Measurements from ENCODE around the gene COL26A1.

The COL26A1 gene

DNA sequence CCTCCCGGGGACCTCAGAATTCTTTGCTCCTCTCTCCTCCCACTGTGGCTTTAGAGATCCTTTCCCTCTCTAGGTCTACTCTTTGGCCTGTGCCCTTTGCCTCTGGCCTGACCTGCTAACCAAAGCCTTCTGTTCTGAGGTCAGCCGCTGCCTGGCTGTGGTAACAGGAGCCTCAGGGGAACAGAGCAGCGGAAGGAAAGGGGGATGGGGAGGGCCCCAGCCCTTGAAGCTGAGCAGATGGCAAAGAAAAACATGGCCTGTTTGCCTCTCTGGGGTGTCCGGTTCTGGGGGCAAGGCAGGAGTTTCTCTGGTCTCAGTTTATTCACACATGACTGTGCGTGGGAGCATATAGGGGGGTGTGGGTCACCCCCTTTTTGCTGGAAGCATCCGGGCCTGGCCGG lies 28.2 kb downstream of the COL26A1 start:
- H3K9ac ChIP-seq (ENCODE audit: low read depth, low read length): no peak overlapping the region
- H3K27ac ChIP-seq (ENCODE audit: low read depth, low read length): no peak overlapping the region

DNA sequence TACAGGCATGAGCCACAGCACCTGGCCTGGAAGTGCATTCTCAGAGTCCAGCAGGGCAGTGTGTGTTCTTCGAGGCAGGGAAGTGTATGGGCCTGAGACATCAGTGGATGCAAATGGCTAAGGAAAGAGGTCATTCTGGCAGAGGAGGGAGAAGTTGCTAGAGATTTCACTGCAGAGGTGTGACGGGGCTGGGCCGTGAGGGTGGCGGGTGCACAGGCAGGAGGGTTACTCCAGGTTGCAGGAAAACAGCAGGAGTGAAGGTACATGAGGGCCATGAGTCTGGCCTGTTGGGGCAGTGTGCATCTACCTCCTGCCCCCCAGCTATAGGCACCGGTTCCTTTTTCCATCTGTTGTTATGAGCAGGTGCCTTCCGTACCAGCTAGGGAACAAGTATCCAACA lies 29.3 kb downstream of the COL26A1 start:
- Histone ChIP-seq H3K9me3 (ENCODE audit: control insufficient read depth, insufficient read depth, low read length) (no peaks in the 10 kb centered on the region), H3K27me3 (ENCODE audit: control insufficient read depth, insufficient read depth, low read length) (no peaks in the 10 kb centered on the region), H3K27ac (ENCODE audit: low read depth, low read length) (no peak overlapping the region), H3K9ac (ENCODE audit: low read depth, low read length) (no peak overlapping the region), H3K4me3 (ENCODE audit: low read depth, low read length) (no peak overlapping the region), H3K4me1 (ENCODE audit: control insufficient read depth, insufficient read depth, low read length) (peaks cover 13% of the 10 kb centered on the region), H3K36me3 (ENCODE audit: control insufficient read depth, insufficient read depth, low read length) (no peaks in the 10 kb centered on the region)

More for the DNA sequence above, 28.2 kb downstream of the COL26A1 start:
- no peaks in the 10 kb centered on the region for H3K9me3 ChIP-seq (ENCODE audit: control insufficient read depth, insufficient read depth, low read length)
- no peaks in the 10 kb centered on the region for H3K36me3 ChIP-seq (ENCODE audit: control insufficient read depth, insufficient read depth, low read length)
- H3K4me1 ChIP-seq (ENCODE audit: control insufficient read depth, insufficient read depth, low read length): peaks cover 20% of the 10 kb centered on the region
- H3K4me3 ChIP-seq (ENCODE audit: low read depth, low read length): no peak overlapping the region
- no peaks in the 10 kb centered on the region for H3K27me3 ChIP-seq (ENCODE audit: control insufficient read depth, insufficient read depth, low read length)

- Histone ChIP-seq H3K4me1 (ENCODE audit: control insufficient read depth, insufficient read depth, low read length) (peaks cover 12% of the 10 kb centered on the region), H3K27ac (ENCODE audit: low read depth, low read length) (no peak overlapping the region), H3K9me3 (ENCODE audit: control insufficient read depth, insufficient read depth, low read length) (no peaks in the 10 kb centered on the region), H3K4me3 (ENCODE audit: low read depth, low read length) (no peak overlapping the region), H3K27me3 (ENCODE audit: control insufficient read depth, insufficient read depth, low read length) (no peaks in the 10 kb centered on the region), H3K9ac (ENCODE audit: low read depth, low read length) (no peak overlapping the region), H3K36me3 (ENCODE audit: control insufficient read depth, insufficient read depth, low read length) (no peaks in the 10 kb centered on the region)
Observed at GRCh38 chr7:101393865-101394264, 31.2 kb downstream of the COL26A1 start.

GRCh38 chr7:101395376-101395775 lies 32.7 kb downstream of the COL26A1 start:
- H3K27me3 ChIP-seq (ENCODE audit: control insufficient read depth, insufficient read depth, low read length): no peaks in the 10 kb centered on the region
- H3K36me3 ChIP-seq (ENCODE audit: control insufficient read depth, insufficient read depth, low read length): no peaks in the 10 kb centered on the region
- peak overlapping the region; percentile 53 for H3K27ac ChIP-seq (ENCODE audit: low read depth, low read length)
- H3K4me1 ChIP-seq (ENCODE audit: control insufficient read depth, insufficient read depth, low read length): peaks cover 12% of the 10 kb centered on the region
- no peaks in the 10 kb centered on the region for H3K9me3 ChIP-seq (ENCODE audit: control insufficient read depth, insufficient read depth, low read length)
- no peak overlapping the region for H3K4me3 ChIP-seq (ENCODE audit: low read depth, low read length)
- H3K9ac ChIP-seq (ENCODE audit: low read depth, low read length): no peak overlapping the region

DNA sequence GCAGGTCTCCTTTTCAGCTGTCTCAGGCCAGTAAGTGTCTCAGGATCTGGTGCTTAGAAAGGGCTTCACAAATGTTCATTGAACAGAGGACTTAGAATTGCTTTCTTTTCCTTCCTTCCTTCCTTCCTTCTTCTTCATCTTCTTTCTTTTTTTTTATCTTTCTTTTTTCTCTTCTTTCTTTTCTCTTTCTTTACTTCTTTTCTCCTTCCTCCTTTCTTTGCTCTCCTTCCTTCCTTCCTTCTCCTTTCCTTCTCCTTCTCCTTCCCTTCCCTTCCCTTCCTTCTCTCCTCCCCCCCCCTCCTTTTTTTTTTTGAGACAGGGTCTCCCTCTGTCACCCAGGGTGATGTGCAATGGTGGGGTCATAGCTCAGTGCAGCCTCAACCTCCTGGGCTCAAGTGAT lies 34.6 kb downstream of the COL26A1 start:
- Histone ChIP-seq H3K36me3 (ENCODE audit: control insufficient read depth, insufficient read depth, low read length) (no peaks in the 10 kb centered on the region), H3K4me1 (ENCODE audit: control insufficient read depth, insufficient read depth, low read length) (peaks cover 19% of the 10 kb centered on the region), H3K27ac (ENCODE audit: low read depth, low read length) (no peak overlapping the region), H3K9ac (ENCODE audit: low read depth, low read length) (no peak overlapping the region), H3K27me3 (ENCODE audit: control insufficient read depth, insufficient read depth, low read length) (no peaks in the 10 kb centered on the region), H3K9me3 (ENCODE audit: control insufficient read depth, insufficient read depth, low read length) (no peaks in the 10 kb centered on the region), H3K4me3 (ENCODE audit: low read depth, low read length) (no peak overlapping the region)

DNA sequence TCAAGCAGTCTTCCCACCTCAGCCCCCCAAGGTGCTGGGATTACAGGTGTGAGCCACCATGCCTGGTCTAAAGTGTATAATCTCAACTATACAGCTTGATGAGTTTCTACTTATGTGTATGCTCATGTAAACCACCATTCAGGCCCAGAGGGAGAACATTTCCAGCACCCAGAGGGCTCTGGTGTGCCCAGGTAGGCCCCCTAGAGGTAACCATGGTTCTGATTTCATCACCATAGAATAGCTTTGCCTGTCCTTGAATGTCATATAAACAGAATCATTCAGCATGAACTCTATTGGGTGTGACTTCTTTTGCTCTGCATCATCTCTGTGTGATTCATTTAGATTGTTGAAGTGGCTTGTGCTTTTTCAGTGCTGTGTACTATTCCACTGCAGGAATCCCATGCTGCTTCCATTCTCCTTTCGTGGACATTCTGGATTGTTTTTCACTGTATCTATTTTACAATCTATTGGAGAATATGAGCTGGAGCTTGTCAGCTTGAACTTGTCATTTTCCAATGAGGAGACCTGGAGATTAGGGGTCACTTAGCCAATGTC lies 35.2 kb downstream of the COL26A1 start:
- Histone ChIP-seq H3K4me1 (ENCODE audit: control insufficient read depth, insufficient read depth, low read length) (peaks cover 21% of the 10 kb centered on the region), H3K36me3 (ENCODE audit: control insufficient read depth, insufficient read depth, low read length) (no peaks in the 10 kb centered on the region), H3K27me3 (ENCODE audit: control insufficient read depth, insufficient read depth, low read length) (no peaks in the 10 kb centered on the region), H3K4me3 (ENCODE audit: low read depth, low read length) (no peak overlapping the region), H3K9me3 (ENCODE audit: control insufficient read depth, insufficient read depth, low read length) (no peaks in the 10 kb centered on the region), H3K9ac (ENCODE audit: low read depth, low read length) (no peak overlapping the region), H3K27ac (ENCODE audit: low read depth, low read length) (no peak overlapping the region)

GRCh38 chr7:101398396-101399289 lies 36.0 kb downstream of the COL26A1 start:
- no peak overlapping the region for H3K9ac ChIP-seq (ENCODE audit: low read depth, low read length)
- no peaks in the 10 kb centered on the region for H3K36me3 ChIP-seq (ENCODE audit: control insufficient read depth, insufficient read depth, low read length)
- H3K27me3 ChIP-seq (ENCODE audit: control insufficient read depth, insufficient read depth, low read length): no peaks in the 10 kb centered on the region
- H3K4me3 ChIP-seq (ENCODE audit: low read depth, low read length): no peak overlapping the region
- H3K27ac ChIP-seq (ENCODE audit: low read depth, low read length): no peak overlapping the region
- no peaks in the 10 kb centered on the region for H3K9me3 ChIP-seq (ENCODE audit: control insufficient read depth, insufficient read depth, low read length)
- H3K4me1 ChIP-seq (ENCODE audit: control insufficient read depth, insufficient read depth, low read length): peaks cover 25% of the 10 kb centered on the region

- H3K9ac ChIP-seq (ENCODE audit: low read depth, low read length): no peak overlapping the region
- no peaks in the 10 kb centered on the region for H3K27me3 ChIP-seq (ENCODE audit: control insufficient read depth, insufficient read depth, low read length)
- no peaks in the 10 kb centered on the region for H3K36me3 ChIP-seq (ENCODE audit: control insufficient read depth, insufficient read depth, low read length)
- peaks cover 28% of the 10 kb centered on the region for H3K4me1 ChIP-seq (ENCODE audit: control insufficient read depth, insufficient read depth, low read length)
- H3K4me3 ChIP-seq (ENCODE audit: low read depth, low read length): no peak overlapping the region
- H3K9me3 ChIP-seq (ENCODE audit: control insufficient read depth, insufficient read depth, low read length): no peaks in the 10 kb centered on the region
- no peak overlapping the region for H3K27ac ChIP-seq (ENCODE audit: low read depth, low read length)
Observed at GRCh38 chr7:101399759-101400158, 37.1 kb downstream of the COL26A1 start.

GRCh38 chr7:101400751-101401150 lies 38.1 kb downstream of the COL26A1 start:
- Histone ChIP-seq H3K4me1 (ENCODE audit: control insufficient read depth, insufficient read depth, low read length) (peaks cover 20% of the 10 kb centered on the region), H3K27ac (ENCODE audit: low read depth, low read length) (no peak overlapping the region), H3K9ac (ENCODE audit: low read depth, low read length) (no peak overlapping the region), H3K9me3 (ENCODE audit: control insufficient read depth, insufficient read depth, low read length) (no peaks in the 10 kb centered on the region), H3K36me3 (ENCODE audit: control insufficient read depth, insufficient read depth, low read length) (no peaks in the 10 kb centered on the region), H3K4me3 (ENCODE audit: low read depth, low read length) (no peak overlapping the region), H3K27me3 (ENCODE audit: control insufficient read depth, insufficient read depth, low read length) (no peaks in the 10 kb centered on the region)

GRCh38 chr7:101401390-101402080 lies 38.9 kb downstream of the COL26A1 start:
- peak overlapping the region; percentile 1; the same call in 1 of the 2 replicates for H3K4me3 ChIP-seq (ENCODE audit: low read depth, low read length)
- H3K27ac ChIP-seq (ENCODE audit: low read depth, low read length): peak overlapping the region; percentile 96
- peak overlapping the region; percentile 37 for H3K9ac ChIP-seq (ENCODE audit: low read depth, low read length)
- H3K36me3 ChIP-seq (ENCODE audit: control insufficient read depth, insufficient read depth, low read length): no peaks in the 10 kb centered on the region
- H3K27me3 ChIP-seq (ENCODE audit: control insufficient read depth, insufficient read depth, low read length): no peaks in the 10 kb centered on the region
- no peaks in the 10 kb centered on the region for H3K9me3 ChIP-seq (ENCODE audit: control insufficient read depth, insufficient read depth, low read length)
- peaks cover 20% of the 10 kb centered on the region for H3K4me1 ChIP-seq (ENCODE audit: control insufficient read depth, insufficient read depth, low read length)

Data from HUES48 (cell line).